Omental fat pad (tissue), 4 donors: ENCODE measurements around the gene TMTC3. TPM values are rescaled to one million over a fixed set of nuclear protein-coding genes. Genes with fewer than 3 reads are reported as not detected.
"Not testable (repeated sequence)": the region's sequence is repeated elsewhere in the genome, so short reads cannot be mapped to it uniquely, and the experiment has no call there.

Experiments
- ATAC-seq: fragments of 150-250 bp; one replicate; pipeline ENCODE4 v1.9.1; 2016; ENCODE audit warnings: mild to moderate bottlenecking, moderate library complexity; ENCODE audit not compliant: low FRiP score
- DNase-seq: peaks from one replicate; pipeline ENCODE4 v3.0.0-alpha.2; 2019; ENCODE audit warnings: low spot score
- total RNA-seq, 4 donors: library from RNA; depleted of rRNA; stranded (reverse); fragments of >200 nt; gene quantifications; one replicate each; pipeline ENCODE4 v1.1.0, GENCODE V29; 2016
- TF ChIP-seq, protein P1 (sequence below), 3 donors: fragments of 450-650 bp; IDR thresholded peaks; one replicate each; pipeline ENCODE4 v1.5.1; 2016 to 2017; ENCODE audit warnings: antibody characterized with exemption in 3 of 3, mild to moderate bottlenecking in 3 of 3, moderate library complexity in 2 of 3

Gene TMTC3
- total RNA-seq, 4 donors from 2014 or later: 10.2 to 22.0 (median 19.1) TPM

DNA sequence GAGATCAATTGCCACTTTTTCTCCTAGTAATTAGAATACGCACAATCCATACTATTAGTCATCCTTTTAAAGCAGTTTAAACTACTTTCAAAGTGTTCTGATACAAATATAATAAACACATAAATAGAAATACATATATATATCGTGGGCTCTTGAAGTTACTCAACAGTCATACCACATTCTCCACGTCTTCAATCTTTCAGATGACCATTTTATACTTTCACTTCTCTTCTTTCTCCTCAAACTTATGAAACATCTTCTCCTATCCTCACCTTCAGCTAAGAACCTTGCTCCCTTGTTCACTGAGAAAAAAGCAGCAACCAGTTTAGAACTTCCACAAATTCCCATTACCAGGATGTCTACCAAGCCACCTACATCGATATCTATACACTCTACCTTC is 19.4 kb upstream of the TMTC3 start:
- DNase-seq (no peak), ATAC-seq (no peak)
- TF ChIP-seq, protein P1, sequence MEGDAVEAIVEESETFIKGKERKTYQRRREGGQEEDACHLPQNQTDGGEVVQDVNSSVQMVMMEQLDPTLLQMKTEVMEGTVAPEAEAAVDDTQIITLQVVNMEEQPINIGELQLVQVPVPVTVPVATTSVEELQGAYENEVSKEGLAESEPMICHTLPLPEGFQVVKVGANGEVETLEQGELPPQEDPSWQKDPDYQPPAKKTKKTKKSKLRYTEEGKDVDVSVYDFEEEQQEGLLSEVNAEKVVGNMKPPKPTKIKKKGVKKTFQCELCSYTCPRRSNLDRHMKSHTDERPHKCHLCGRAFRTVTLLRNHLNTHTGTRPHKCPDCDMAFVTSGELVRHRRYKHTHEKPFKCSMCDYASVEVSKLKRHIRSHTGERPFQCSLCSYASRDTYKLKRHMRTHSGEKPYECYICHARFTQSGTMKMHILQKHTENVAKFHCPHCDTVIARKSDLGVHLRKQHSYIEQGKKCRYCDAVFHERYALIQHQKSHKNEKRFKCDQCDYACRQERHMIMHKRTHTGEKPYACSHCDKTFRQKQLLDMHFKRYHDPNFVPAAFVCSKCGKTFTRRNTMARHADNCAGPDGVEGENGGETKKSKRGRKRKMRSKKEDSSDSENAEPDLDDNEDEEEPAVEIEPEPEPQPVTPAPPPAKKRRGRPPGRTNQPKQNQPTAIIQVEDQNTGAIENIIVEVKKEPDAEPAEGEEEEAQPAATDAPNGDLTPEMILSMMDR (IDR thresholded peaks at IDR 0.05): no peak

DNA sequence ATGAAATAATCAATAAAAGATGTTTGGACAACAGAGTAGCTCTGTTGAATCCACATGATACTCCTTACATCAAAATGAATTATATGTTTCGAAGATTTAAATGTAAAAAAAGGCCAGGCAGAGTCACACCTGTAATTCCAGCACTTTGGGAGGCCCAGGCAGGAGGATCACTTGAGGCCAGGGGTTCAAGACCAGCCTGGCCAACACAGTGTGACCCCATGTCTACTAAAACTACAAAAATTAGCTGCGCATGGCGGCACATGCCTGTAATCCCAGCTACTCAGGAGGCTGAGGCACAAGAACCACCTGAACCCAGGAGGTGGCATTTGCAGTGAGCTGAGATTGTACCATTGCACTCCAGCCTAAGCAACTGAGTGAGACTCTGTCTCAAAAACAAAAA is 15.0 kb upstream of the TMTC3 start:
- TF ChIP-seq, protein P1 (IDR thresholded peaks at IDR 0.05): no peak
- ATAC-seq: no peak
- DNase-seq: no peak

DNA sequence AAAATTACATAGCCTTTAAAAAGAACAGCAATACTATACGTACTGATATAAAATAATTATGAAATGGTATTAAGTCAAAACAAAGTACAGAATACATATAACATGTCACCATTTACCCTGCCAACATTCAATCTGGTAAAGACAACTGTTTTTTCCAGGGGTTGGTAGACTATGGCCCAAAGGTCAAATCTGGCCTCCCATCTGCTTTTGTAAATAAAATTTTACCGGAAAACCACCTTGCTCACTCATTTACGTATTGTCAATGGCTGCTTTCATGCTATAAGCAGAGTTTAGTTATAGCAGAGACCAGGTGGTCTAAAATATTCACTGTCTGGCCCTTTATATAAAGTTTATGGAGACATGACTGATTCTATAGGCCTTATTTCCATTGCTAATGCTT is 14.3 kb upstream of the TMTC3 start:
- TF ChIP-seq, protein P1 (IDR thresholded peaks at IDR 0.05): no peak
- no peak for ATAC-seq
- no peak for DNase-seq

DNA sequence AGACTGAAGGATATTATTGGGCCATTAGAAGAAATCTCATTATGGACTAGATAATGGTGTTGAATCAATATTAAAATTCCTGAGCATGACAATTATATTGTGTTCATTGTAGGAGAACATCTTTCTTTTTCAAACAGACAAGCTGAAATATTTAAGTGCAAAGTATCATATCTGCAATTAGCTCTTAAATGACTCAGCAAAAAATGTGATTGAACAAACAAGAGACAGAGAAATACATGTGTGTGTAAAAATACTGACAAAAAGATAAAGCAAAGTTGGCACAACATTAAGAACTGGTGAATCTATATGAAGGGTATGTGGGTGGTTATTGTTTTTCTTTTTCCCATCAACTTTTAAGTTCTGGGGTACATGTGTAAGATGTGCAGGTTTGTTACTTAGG is 9.7 kb upstream of the TMTC3 start:
- ATAC-seq (no peak), DNase-seq (no peak)
- TF ChIP-seq, protein P1 (IDR thresholded peaks at IDR 0.05): no peak

DNA sequence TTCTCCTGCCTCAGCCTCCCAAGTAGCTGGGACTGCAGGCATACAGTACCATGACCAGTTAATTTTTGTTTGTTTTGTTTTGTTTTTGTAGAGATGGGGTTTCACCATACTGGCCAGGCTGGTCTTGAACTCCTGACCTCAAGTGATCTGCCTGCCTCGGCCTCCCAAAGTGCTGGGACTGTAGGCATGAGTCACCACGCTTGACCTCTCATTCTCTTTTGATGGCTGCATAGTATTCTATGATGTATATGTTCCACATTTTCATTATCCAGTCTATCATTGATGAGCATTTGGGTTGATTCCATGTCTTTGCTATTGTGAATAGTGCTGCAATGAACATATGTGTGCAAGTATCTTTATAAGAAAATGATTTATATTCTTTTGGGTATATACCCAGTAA is 8.9 kb upstream of the TMTC3 start:
- not testable (repeated sequence) for DNase-seq, ATAC-seq

DNA sequence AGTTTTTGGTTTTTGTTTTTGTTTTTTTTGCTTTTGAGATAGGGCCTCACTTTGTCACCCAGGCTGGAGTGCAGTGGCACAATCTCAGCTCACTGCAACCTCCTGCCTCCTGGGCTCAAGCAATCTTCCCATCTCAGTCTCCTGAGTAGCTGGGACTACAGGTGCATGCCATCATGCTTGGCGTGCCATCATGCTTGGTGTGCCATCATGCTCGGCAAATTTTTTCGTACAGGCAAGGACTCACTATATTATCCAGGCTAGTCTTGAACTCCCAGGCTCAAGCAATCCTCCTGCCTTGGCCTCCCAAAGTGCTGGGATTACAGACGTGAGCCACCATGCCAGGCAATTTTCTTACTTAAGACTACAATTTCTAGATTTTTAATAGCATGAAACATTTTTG is 2.4 kb upstream of the TMTC3 start:
- not testable (repeated sequence) for DNase-seq

DNA sequence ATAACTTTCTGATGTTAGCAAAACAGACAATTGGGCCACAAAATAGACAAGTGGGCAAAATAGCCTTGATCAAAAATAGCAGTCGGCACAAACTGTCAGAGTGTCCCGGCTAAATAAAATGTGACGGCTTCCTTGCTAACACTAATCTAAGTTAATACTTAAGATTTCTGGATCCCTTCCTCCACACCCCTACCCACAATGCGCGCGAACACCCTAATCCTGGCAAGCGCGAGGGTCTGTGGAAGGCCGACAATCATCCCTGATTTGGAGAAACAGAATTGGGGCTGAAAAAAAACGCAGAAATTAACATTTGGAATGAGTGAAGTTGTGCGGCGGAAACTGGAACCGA is 708 bp upstream of the TMTC3 start:
- TF ChIP-seq, protein P1 (IDR thresholded peaks at IDR 0.05): no peak
- DNase-seq (no peak), ATAC-seq (no peak)

More for the DNA sequence above, 2.4 kb upstream of the TMTC3 start:
- not testable (repeated sequence) for ATAC-seq

DNA sequence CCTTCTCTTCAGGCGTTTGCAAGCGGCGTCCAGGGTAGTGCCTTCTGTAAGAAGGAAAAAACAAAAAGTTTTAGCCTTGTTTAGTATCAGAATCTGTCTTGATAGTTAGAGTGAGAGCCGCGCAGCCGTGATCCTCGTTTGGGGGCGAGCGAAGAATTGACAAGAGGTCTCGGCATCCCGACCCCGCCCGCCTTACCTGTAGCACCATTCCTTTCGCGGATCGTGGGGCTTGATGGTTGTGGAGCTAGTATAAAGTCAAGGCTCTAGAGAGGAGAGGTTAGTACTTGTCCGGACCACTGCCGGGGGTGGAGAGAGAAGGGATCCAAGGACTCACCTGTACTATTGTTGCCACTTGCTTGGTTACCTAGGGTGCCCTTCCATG is 494 bp downstream of the TMTC3 start:
- DNase-seq (no peak), ATAC-seq (no peak)
- TF ChIP-seq, protein P1 (IDR thresholded peaks at IDR 0.05): no peak
